ENCODE measurements around the gene DAW1. TPM values are rescaled to one million over a fixed set of nuclear protein-coding genes. Genes with fewer than 3 reads are reported as not detected.
"Not testable (repeated sequence)": the region's sequence is repeated elsewhere in the genome, so short reads cannot be mapped to it uniquely, and the experiment has no call there.

DAW1 gene
- total RNA-seq, 1 donor from 2014 or later, result not detected

DNA sequence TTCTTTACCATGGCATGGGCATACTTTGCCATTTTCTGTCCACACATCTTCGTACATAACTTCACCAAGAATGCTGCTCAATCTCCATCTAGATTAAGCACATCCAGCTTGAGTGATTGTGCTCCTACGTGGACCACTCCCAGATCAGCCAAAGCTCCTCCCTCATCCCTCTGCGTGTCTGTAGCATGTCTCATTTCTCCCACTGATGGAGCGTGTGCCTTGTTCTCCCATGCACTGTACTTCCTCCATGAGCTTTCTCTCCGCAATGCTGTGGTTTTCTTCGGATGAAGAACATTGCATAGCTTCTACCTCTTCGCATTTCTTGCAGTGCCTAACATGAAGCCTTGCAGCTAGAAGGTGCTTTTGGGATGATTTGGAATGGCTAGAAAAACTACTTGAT is 44.3 kb upstream of the DAW1 start:
- Histone ChIP-seq H3K27ac (no peak overlapping the region), H3K4me1 (peaks cover 4% of the 10 kb centered on the region), H3K36me3 (no peaks in the 10 kb centered on the region), H3K9me3 (no peaks in the 10 kb centered on the region), H3K27me3 (no peaks in the 10 kb centered on the region), H3K4me3 (no peak overlapping the region)
- DNase-seq (ENCODE audit: extremely low spot score in 2 of 2), result no peak
- no peak for TF ChIP-seq POLR2A (IDR thresholded peaks at IDR 0.05)
- intact Hi-C loops (cut with DNase I), result no loop called here

- Histone ChIP-seq H3K27ac (no peak overlapping the region), H3K36me3 (no peaks in the 10 kb centered on the region), H3K9me3 (no peaks in the 10 kb centered on the region), H3K4me1 (peaks cover 4% of the 10 kb centered on the region), H3K4me3 (no peak overlapping the region), H3K27me3 (no peaks in the 10 kb centered on the region)
- intact Hi-C loops (cut with DNase I), result no loop called here
- DNase-seq (ENCODE audit: extremely low spot score in 2 of 2), result no peak
- TF ChIP-seq POLR2A (IDR thresholded peaks at IDR 0.05), result no peak
- TF ChIP-seq POLR2AphosphoS5 (IDR thresholded peaks at IDR 0.05; ENCODE audit: insufficient read depth in 1 of 2, low read depth in 1 of 2), result no peak
- TF ChIP-seq CTCF (IDR thresholded peaks at IDR 0.05), result no peak
Observed at GRCh38 chr2:227828477-227828912, 42.9 kb upstream of the DAW1 start.

DNA sequence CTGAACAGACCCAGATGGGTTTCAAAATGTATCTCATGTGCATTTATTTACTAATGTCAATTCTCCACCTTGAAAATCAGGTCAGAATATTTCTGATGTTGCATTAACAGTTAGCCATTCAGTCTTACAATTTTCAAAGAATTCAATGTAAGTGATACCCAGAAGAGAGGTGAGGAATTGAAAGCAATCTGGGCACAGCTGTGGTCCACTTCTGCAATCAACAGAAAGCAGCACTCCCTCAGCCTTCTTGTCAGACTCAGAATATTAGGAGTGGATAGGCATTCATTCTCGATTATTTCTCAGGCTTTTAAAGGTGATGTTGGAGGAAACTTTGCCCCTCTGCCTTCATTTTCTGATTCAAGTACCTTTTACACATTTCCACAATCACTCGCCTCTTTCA is 42.1 kb upstream of the DAW1 start:
- Histone ChIP-seq H3K36me3 (no peaks in the 10 kb centered on the region), H3K4me1 (peaks cover 4% of the 10 kb centered on the region), H3K27me3 (no peaks in the 10 kb centered on the region), H3K9me3 (no peaks in the 10 kb centered on the region), H3K27ac (no peak overlapping the region), H3K4me3 (no peak overlapping the region)
- intact Hi-C loops (cut with DNase I), result no loop called here
- no peak for TF ChIP-seq POLR2AphosphoS5 (IDR thresholded peaks at IDR 0.05; ENCODE audit: insufficient read depth in 1 of 2, low read depth in 1 of 2)
- no peak for TF ChIP-seq CTCF (IDR thresholded peaks at IDR 0.05)
- no peak for TF ChIP-seq POLR2A (IDR thresholded peaks at IDR 0.05)
- DNase-seq (ENCODE audit: extremely low spot score in 2 of 2), result no peak

- Histone ChIP-seq H3K36me3 (no peaks in the 10 kb centered on the region), H3K4me3 (no peak overlapping the region), H3K9me3 (no peaks in the 10 kb centered on the region), H3K27me3 (no peaks in the 10 kb centered on the region), H3K4me1 (no peaks in the 10 kb centered on the region), H3K27ac (no peak overlapping the region)
- TF ChIP-seq CTCF (IDR thresholded peaks at IDR 0.05) (no peak), POLR2A (IDR thresholded peaks at IDR 0.05) (no peak), POLR2AphosphoS5 (IDR thresholded peaks at IDR 0.05; ENCODE audit: insufficient read depth in 1 of 2, low read depth in 1 of 2) (no peak)
- intact Hi-C loops (cut with DNase I), result no loop called here
- DNase-seq (ENCODE audit: extremely low spot score in 2 of 2), result no peak
Observed at GRCh38 chr2:227834423-227834822, 37.0 kb upstream of the DAW1 start.

- Histone ChIP-seq H3K27me3 (no peaks in the 10 kb centered on the region), H3K4me1 (no peaks in the 10 kb centered on the region), H3K9me3 (no peaks in the 10 kb centered on the region), H3K27ac (no peak overlapping the region), H3K4me3 (no peak overlapping the region), H3K36me3 (no peaks in the 10 kb centered on the region)
- intact Hi-C loops (cut with DNase I), result no loop called here
- DNase-seq (ENCODE audit: extremely low spot score in 2 of 2), result no peak
- no peak for TF ChIP-seq POLR2A (IDR thresholded peaks at IDR 0.05)
- TF ChIP-seq POLR2AphosphoS5 (IDR thresholded peaks at IDR 0.05; ENCODE audit: insufficient read depth in 1 of 2, low read depth in 1 of 2), result no peak
- TF ChIP-seq CTCF (IDR thresholded peaks at IDR 0.05), result no peak
Observed at GRCh38 chr2:227834916-227835650, 36.3 kb upstream of the DAW1 start.

DNA sequence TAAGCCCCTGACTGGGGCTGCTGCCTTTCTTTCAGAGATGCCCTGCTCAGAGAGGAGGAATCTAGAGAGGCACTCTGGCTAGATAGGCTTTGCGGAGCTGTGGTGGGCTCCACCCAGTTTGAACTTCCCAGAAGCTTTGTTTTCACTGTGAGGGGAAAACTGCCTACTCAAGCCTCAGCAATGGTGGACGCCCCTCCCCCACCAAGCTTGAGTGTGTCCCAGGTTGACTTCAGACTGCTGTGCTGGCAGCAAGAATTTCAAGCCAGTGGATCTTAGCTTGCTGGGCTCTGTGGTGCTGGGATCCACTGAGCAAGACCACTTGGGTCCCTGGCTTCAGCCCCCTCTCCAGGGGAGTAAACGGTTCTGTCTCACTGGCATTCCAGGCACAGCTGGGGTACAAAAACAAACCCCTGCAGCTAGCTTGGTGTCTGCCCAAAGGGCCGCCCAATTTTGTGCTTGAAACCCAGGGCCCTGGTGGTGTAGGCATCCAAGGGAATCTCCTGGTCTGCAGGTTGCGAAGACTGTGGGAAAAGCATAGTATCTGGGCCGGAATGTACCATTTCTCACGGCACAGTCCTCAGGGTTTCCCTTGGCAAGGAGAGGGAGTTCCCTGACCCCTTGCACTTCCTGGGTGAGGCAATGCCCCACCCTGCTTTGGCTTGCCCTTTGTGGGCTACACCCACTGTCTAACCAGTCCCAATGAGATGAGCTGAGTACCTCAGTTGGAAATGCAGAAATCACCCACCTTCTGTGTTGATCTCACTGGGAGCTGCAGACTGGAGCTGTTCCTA is 31.9 kb upstream of the DAW1 start:
- H3K36me3 ChIP-seq; intact Hi-C loops (cut with DNase I); DNase-seq (ENCODE audit: extremely low spot score in 2 of 2); H3K9me3 ChIP-seq; H3K4me3 ChIP-seq; H3K27me3 ChIP-seq; H3K4me1 ChIP-seq; H3K27ac ChIP-seq: not testable (repeated sequence)
